Prostate gland (tissue), 2 donors: ENCODE results near the gene MAMLD1.

Experiments
- POLR2A ChIP-seq: fragments of 450-650 bp; IDR thresholded peaks from one replicate; pipeline ENCODE4 v1.6.1; 2016; ENCODE audit warnings: antibody characterized with exemption, mild to moderate bottlenecking
- TF ChIP-seq, protein P1 (sequence below), 4 experiments: fragments of 200-600 bp in 2 of 4; fragments of 450-650 bp in 2 of 4; sonication (generic) in 2 of 4; IDR thresholded peaks; 1 replicate in 3 of 4; 2 replicates in 1 of 4; pipeline ENCODE4 v1.5.1; 2016 to 2019; ENCODE audit warnings: antibody characterized with exemption in 4 of 4, mild to moderate bottlenecking in 2 of 4, moderate library complexity in 2 of 4

DNA sequence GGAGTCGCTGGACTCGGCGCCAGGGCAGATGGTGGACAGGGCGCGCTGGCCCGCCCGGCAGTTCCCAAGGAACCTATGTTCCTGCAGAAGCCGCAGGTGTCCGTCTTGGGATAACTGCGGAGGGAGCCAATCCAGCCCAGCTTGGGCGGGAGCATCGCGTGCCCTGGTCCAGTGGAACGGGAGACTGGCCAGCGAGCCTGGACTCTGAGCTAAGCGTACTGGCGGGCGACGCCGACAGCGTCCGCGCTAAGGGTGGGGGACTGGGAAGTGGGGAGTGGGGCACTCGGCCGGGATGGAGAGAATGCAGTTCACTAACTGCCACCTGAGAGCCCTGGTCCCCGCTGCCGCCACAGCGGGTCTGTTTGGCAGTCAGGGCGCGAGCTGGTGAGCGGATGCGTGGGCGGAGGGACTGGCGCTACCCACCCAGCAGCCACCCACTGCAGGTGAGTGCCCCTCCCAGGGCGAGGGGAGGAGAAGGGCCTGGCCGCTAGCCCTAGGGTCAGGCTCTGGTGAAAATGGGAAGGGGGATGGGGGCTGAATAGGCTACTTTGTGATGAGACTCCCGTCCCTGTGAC is 1.3 kb upstream of the MAMLD1 start:
- TF ChIP-seq POLR2A: no peak
- TF ChIP-seq, protein P1, sequence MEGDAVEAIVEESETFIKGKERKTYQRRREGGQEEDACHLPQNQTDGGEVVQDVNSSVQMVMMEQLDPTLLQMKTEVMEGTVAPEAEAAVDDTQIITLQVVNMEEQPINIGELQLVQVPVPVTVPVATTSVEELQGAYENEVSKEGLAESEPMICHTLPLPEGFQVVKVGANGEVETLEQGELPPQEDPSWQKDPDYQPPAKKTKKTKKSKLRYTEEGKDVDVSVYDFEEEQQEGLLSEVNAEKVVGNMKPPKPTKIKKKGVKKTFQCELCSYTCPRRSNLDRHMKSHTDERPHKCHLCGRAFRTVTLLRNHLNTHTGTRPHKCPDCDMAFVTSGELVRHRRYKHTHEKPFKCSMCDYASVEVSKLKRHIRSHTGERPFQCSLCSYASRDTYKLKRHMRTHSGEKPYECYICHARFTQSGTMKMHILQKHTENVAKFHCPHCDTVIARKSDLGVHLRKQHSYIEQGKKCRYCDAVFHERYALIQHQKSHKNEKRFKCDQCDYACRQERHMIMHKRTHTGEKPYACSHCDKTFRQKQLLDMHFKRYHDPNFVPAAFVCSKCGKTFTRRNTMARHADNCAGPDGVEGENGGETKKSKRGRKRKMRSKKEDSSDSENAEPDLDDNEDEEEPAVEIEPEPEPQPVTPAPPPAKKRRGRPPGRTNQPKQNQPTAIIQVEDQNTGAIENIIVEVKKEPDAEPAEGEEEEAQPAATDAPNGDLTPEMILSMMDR (IDR thresholded peaks at IDR 0.05): no peak
